Camera-type eye (tissue), 1 donor: ENCODE data around the gene ADGRL3. TPM values are rescaled to one million over a fixed set of nuclear protein-coding genes. Genes with fewer than 3 reads are reported as not detected.

Source experiments
- total RNA-seq: library from RNA; depleted of rRNA; stranded (reverse); fragments of >200 nt; gene quantifications from one replicate; pipeline ENCODE4 v1.2.3, GENCODE V29; 2014

Gene ADGRL3
- 134 TPM for total RNA-seq

GRCh38 chr4:61200187-61200915 is at the start of gene ADGRL3:
ADGRL3 (plus strand) TSS chr4:61200326.

